ENCODE results near the gene KRTAP5-2. TPM values are rescaled to one million over a fixed set of nuclear protein-coding genes. Genes with fewer than 3 reads are reported as not detected.
A peak's percentile ranks its signal among the peaks of the same experiment; 100 is the strongest.

The KRTAP5-2 gene
- polyA plus RNA-seq, 3 donors, result not detected

- Mint-ChIP-seq H3K4me1 (no peaks in the 10 kb centered on the region), H3K27me3 (ENCODE audit: low read depth in 3 of 3) (peaks cover 58 to 81% (median 62%) of the 10 kb centered on the region in 3 donors), H3K27ac (peak within 1 kb of the TSS in 3 of 7 donors; percentile 30 to 65 (median 58)), H3K36me3 (no peaks in the 10 kb centered on the region), H3K4me3 (peak within 1 kb of the TSS; percentile 30 to 50), H3K9me3 (peaks cover 0 to 9% (median 3%) of the 10 kb centered on the region in 7 donors)
- TF ChIP-seq, protein P1, sequence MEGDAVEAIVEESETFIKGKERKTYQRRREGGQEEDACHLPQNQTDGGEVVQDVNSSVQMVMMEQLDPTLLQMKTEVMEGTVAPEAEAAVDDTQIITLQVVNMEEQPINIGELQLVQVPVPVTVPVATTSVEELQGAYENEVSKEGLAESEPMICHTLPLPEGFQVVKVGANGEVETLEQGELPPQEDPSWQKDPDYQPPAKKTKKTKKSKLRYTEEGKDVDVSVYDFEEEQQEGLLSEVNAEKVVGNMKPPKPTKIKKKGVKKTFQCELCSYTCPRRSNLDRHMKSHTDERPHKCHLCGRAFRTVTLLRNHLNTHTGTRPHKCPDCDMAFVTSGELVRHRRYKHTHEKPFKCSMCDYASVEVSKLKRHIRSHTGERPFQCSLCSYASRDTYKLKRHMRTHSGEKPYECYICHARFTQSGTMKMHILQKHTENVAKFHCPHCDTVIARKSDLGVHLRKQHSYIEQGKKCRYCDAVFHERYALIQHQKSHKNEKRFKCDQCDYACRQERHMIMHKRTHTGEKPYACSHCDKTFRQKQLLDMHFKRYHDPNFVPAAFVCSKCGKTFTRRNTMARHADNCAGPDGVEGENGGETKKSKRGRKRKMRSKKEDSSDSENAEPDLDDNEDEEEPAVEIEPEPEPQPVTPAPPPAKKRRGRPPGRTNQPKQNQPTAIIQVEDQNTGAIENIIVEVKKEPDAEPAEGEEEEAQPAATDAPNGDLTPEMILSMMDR (IDR thresholded peaks at IDR 0.05), result no peak
- WGBS (ENCODE audit: insufficient coverage), result 1% methylated on average over 114 of the region's 124 CpGs
- H4K20me1 ChIP-seq (ENCODE audit: insufficient read depth, low read length), result no peaks in the 10 kb centered on the region
- peak; percentile 74 to 93 (median 92) for DNase-seq
- no peak within 1 kb of the TSS for H3K27ac ChIP-seq (ENCODE audit: low read depth in 1 of 2, low read length in 2 of 2)
- H3K4me3 ChIP-seq (replicated peaks in 1 of 3; ENCODE audit: low read depth in 2 of 3, low read length in 3 of 3), result peak within 1 kb of the TSS in 2 of 3 experiments; percentile 1 to 62
- peaks cover 6 to 24% of the 10 kb centered on the region in 2 donors for H3K4me1 ChIP-seq (ENCODE audit: control insufficient read depth in 1 of 2, insufficient read depth in 2 of 2, low read length in 2 of 2)
- H3K36me3 ChIP-seq (replicated peaks in 1 of 2; ENCODE audit: control insufficient read depth in 1 of 2, insufficient read depth in 2 of 2, low read length in 2 of 2), result no peaks in the 10 kb centered on the region
- H3K4me2 ChIP-seq (replicated peaks; ENCODE audit: extremely low read depth, low read length, poor library complexity, severe bottlenecking), result peak within 1 kb of the TSS; percentile 68
- peaks cover 27 to 61% of the 10 kb centered on the region in 2 donors for H3K27me3 ChIP-seq (ENCODE audit: control insufficient read depth in 2 of 2, insufficient read depth in 2 of 2, low read length in 2 of 2)
- H3K9ac ChIP-seq (ENCODE audit: insufficient read depth, low read length, poor library complexity, severe bottlenecking), result peak within 1 kb of the TSS; percentile 56
- intact Hi-C loops (cut with micrococcal nuclease), result loop anchor here (5.0 to 10.0 kb wide), 3 partner anchors 260 to 370 kb away; no protein-coding TSS in a partner anchor
- H2AFZ ChIP-seq (ENCODE audit: insufficient read depth, low read depth, low read length, poor library complexity, severe bottlenecking), result peak within 1 kb of the TSS; percentile 65
- no peaks in the 10 kb centered on the region for H3K79me2 ChIP-seq (ENCODE audit: insufficient read depth, low read length)
- H3K9me3 ChIP-seq (replicated peaks in 1 of 2; ENCODE audit: control insufficient read depth in 1 of 2, insufficient read depth in 1 of 2, low read length in 2 of 2), result peaks cover 0 to 11% of the 10 kb centered on the region in 2 donors
These were observed 25.7 kb downstream of the KRTAP5-2 start, which contains the start of gene DUSP8 for GRCh38 chr11:1572197-1573076. TSS of gene DUSP8 (minus strand) at chr11:1572271. CDS start at chr11:1565826, 6,445 bp downstream.

DNA sequence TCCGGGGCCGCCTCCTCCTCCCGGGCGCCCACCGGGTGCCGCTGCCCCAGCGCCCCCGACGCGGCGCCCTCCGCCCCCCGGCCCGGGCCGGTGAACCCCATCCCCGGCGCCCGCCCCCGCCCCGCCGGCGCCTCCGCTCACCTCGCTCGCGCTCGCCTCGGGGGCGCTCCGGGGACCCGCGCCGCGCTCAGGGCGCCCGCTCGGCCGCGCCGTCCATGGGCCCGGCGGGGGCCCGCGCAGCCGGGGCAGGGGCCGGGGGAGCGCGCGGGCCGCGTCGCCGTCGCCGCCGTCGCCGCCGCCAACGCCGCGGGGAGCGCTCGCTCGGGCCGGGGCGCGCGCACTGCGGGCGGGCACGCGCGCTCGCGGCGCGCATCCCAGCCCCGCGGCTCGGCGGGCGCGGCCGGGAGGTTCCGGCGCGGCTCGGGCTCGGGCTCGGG, 26.3 kb downstream of the KRTAP5-2 start:
- no peak overlapping the region for H3K27ac ChIP-seq (ENCODE audit: low read depth in 1 of 2, low read length in 2 of 2)
- Mint-ChIP-seq H3K4me3 (no peak overlapping the region), H3K36me3 (no peaks in the 10 kb centered on the region), H3K27ac (no peak overlapping the region), H3K4me1 (no peaks in the 10 kb centered on the region), H3K9me3 (peaks cover 0 to 9% (median 2%) of the 10 kb centered on the region in 7 donors), H3K27me3 (ENCODE audit: low read depth in 3 of 3) (peaks cover 56 to 84% (median 60%) of the 10 kb centered on the region in 3 donors)
- TF ChIP-seq, protein P1 (IDR thresholded peaks at IDR 0.05), result no peak
- no peaks in the 10 kb centered on the region for H3K36me3 ChIP-seq (replicated peaks in 1 of 2; ENCODE audit: control insufficient read depth in 1 of 2, insufficient read depth in 2 of 2, low read length in 2 of 2)
- H3K27me3 ChIP-seq (ENCODE audit: control insufficient read depth in 2 of 2, insufficient read depth in 2 of 2, low read length in 2 of 2), result peaks cover 27 to 60% of the 10 kb centered on the region in 2 donors
- under 1% methylated on average over 79 of the region's 91 CpGs for WGBS (ENCODE audit: insufficient coverage)
- H3K79me2 ChIP-seq (ENCODE audit: insufficient read depth, low read length), result no peaks in the 10 kb centered on the region
- intact Hi-C loops (cut with micrococcal nuclease), result loop anchor here (5.0 to 10.0 kb wide), 3 partner anchors 259 to 369 kb away; no protein-coding TSS in a partner anchor
- peak overlapping the region; percentile 33 for H3K4me2 ChIP-seq (replicated peaks; ENCODE audit: extremely low read depth, low read length, poor library complexity, severe bottlenecking)
- no peaks in the 10 kb centered on the region for H4K20me1 ChIP-seq (ENCODE audit: insufficient read depth, low read length)
- no peak for DNase-seq
- peaks cover 0 to 11% of the 10 kb centered on the region in 2 donors for H3K9me3 ChIP-seq (replicated peaks in 1 of 2; ENCODE audit: control insufficient read depth in 1 of 2, insufficient read depth in 1 of 2, low read length in 2 of 2)
- H3K4me1 ChIP-seq (ENCODE audit: control insufficient read depth in 1 of 2, insufficient read depth in 2 of 2, low read length in 2 of 2), result peaks cover 6 to 24% of the 10 kb centered on the region in 2 donors
- H3K9ac ChIP-seq (ENCODE audit: insufficient read depth, low read length, poor library complexity, severe bottlenecking), result no peak overlapping the region
- no peak overlapping the region for H3K4me3 ChIP-seq (replicated peaks in 1 of 3; ENCODE audit: low read depth in 2 of 3, low read length in 3 of 3)
- no peak overlapping the region for H2AFZ ChIP-seq (ENCODE audit: insufficient read depth, low read depth, low read length, poor library complexity, severe bottlenecking)

Measured in CD14-positive monocyte (primary cell).